Nephron (organoid): ENCODE results near the gene PIK3AP1.

Experiments used
- H3K27ac Mint-ChIP-seq, 3 experiments: 2 replicates each; pipeline ENCODE4 v1.8.0; 2020; ENCODE audit warnings: mixed read lengths in 3 of 3, mild to moderate bottlenecking in 2 of 3, moderate library complexity in 1 of 3
- H3K27me3 Mint-ChIP-seq: 2 replicates; pipeline ENCODE4 v1.8.0; 2021; ENCODE audit warnings: low read depth, mild to moderate bottlenecking, moderate library complexity, mixed read lengths
- H3K36me3 Mint-ChIP-seq: 2 replicates; pipeline ENCODE4 v1.8.0; 2020; ENCODE audit warnings: low read depth, mixed read lengths
- H3K4me1 Mint-ChIP-seq: 2 replicates; pipeline ENCODE4 v1.8.0; 2020; ENCODE audit warnings: mixed read lengths
- H3K4me3 Mint-ChIP-seq, 3 experiments: 2 replicates each; pipeline ENCODE4 v1.8.0; 2020; ENCODE audit warnings: mild to moderate bottlenecking in 3 of 3, mixed read lengths in 3 of 3, moderate library complexity in 2 of 3
- H3K9me3 Mint-ChIP-seq: 2 replicates; pipeline ENCODE4 v1.8.0; 2020; ENCODE audit warnings: mixed read lengths
- CTCF ChIP-seq, 3 experiments: fragments of 200-600 bp; sonication (generic); IDR thresholded peaks; one replicate each; pipeline ENCODE4 v1.5.0; 2021; ENCODE audit warnings: antibody characterized with exemption in 3 of 3; ENCODE audit not compliant: unreplicated experiment in 3 of 3

PIK3AP1 gene

GRCh38 chr10:96708996-96709395 lies 11.3 kb downstream of the PIK3AP1 start:
- Mint-ChIP-seq H3K4me1 (no peaks in the 10 kb centered on the region), H3K4me3 (no peak overlapping the region), H3K27ac (no peak overlapping the region), H3K36me3 (no peaks in the 10 kb centered on the region), H3K27me3 (peaks cover 3% of the 10 kb centered on the region), H3K9me3 (no peaks in the 10 kb centered on the region)
- TF ChIP-seq CTCF (IDR thresholded peaks at IDR 0.05; ENCODE audit: unreplicated experiment in 3 of 3) = no peak

GRCh38 chr10:96708456-96708855 lies 11.9 kb downstream of the PIK3AP1 start:
- Mint-ChIP-seq H3K27ac (no peak overlapping the region), H3K4me1 (no peaks in the 10 kb centered on the region), H3K4me3 (no peak overlapping the region), H3K9me3 (no peaks in the 10 kb centered on the region), H3K27me3 (peaks cover 3% of the 10 kb centered on the region), H3K36me3 (no peaks in the 10 kb centered on the region)
- no peak for TF ChIP-seq CTCF (IDR thresholded peaks at IDR 0.05; ENCODE audit: unreplicated experiment in 3 of 3)

DNA sequence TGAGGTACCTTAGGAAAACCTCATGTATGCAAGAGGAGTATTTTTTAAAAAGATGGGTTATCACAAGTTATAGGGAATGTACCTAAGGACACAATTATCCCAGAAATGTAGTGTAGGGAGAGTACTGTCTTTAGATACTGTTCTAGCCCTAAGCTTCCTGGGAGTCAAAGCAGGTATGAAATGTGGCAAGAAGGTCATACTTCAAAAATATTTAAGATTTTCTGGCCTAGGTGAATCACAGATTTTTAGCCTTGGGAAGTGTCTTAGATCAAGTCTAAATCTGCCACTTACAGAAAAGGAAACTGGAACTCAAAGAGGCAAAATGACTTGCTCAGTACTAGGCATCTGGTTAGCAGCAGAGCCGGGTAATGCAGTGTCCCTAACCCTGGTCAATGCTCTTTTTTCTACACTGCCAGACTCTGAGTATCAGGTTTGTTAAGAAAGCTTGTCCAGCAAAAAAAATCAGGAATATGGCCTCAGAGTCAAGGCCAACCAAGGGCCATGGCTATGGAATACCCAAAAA lies 13.9 kb downstream of the PIK3AP1 start:
- Mint-ChIP-seq H3K4me3 (no peak overlapping the region), H3K27ac (no peak overlapping the region), H3K9me3 (no peaks in the 10 kb centered on the region), H3K4me1 (no peaks in the 10 kb centered on the region), H3K27me3 (peaks cover 3% of the 10 kb centered on the region), H3K36me3 (no peaks in the 10 kb centered on the region)
- no peak for TF ChIP-seq CTCF (IDR thresholded peaks at IDR 0.05; ENCODE audit: unreplicated experiment in 3 of 3)

- Mint-ChIP-seq H3K27ac (no peak overlapping the region), H3K9me3 (no peaks in the 10 kb centered on the region), H3K4me1 (no peaks in the 10 kb centered on the region), H3K27me3 (peaks cover 3% of the 10 kb centered on the region), H3K4me3 (no peak overlapping the region), H3K36me3 (no peaks in the 10 kb centered on the region)
- no peak for TF ChIP-seq CTCF (IDR thresholded peaks at IDR 0.05; ENCODE audit: unreplicated experiment in 3 of 3)
These were observed 15.2 kb downstream of the PIK3AP1 start for GRCh38 chr10:96705134-96705533.

GRCh38 chr10:96704563-96704962 lies 15.8 kb downstream of the PIK3AP1 start:
- H3K4me1 Mint-ChIP-seq = no peaks in the 10 kb centered on the region
- TF ChIP-seq CTCF (IDR thresholded peaks at IDR 0.05; ENCODE audit: unreplicated experiment in 3 of 3) = no peak
- no peaks in the 10 kb centered on the region for H3K9me3 Mint-ChIP-seq
- H3K36me3 Mint-ChIP-seq = no peaks in the 10 kb centered on the region
- H3K27ac Mint-ChIP-seq = no peak overlapping the region
- H3K4me3 Mint-ChIP-seq = no peak overlapping the region
- no peaks in the 10 kb centered on the region for H3K27me3 Mint-ChIP-seq

DNA sequence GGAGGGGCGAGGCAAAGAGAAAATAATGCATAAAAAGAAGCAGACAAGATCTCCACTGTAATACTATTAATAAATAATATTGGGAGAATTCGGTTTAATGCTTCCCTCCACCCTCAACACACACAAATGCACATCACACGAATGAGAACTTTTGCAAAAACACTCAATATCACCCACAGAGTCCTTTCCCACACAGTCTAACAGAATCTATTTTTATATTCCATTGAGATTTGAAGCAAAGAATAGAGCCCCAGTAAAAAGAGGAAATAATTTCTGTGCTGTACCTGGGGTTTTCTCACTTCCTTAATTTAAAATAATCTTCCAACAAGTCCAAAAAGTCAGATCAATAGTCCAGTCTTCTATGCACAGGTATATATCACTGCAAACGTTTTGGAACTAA lies 17.0 kb downstream of the PIK3AP1 start:
- Mint-ChIP-seq H3K9me3 (no peaks in the 10 kb centered on the region), H3K4me1 (no peaks in the 10 kb centered on the region), H3K4me3 (no peak overlapping the region), H3K36me3 (no peaks in the 10 kb centered on the region), H3K27me3 (no peaks in the 10 kb centered on the region), H3K27ac (no peak overlapping the region)
- TF ChIP-seq CTCF (IDR thresholded peaks at IDR 0.05; ENCODE audit: unreplicated experiment in 3 of 3) = no peak
